H4 (cell line): Measurements from ENCODE around the gene ARHGEF4. TPM values are rescaled to one million over a fixed set of nuclear protein-coding genes. Genes with fewer than 3 reads are reported as not detected.

Experiments used
- DNase-seq: peaks from one replicate; pipeline ENCODE4 v3.0.0-alpha.2; 2015; ENCODE audit warnings: low spot score
- total RNA-seq: library from RNA; depleted of rRNA; stranded (reverse); fragments of >200 nt; shearing (Covaris generic); gene quantifications from 2 replicates; pipeline ENCODE4 v1.2.3, GENCODE V29; 2014

Gene ARHGEF4
- total RNA-seq, 1 experiment from 2014 or later, result 1.2 TPM

DNA sequence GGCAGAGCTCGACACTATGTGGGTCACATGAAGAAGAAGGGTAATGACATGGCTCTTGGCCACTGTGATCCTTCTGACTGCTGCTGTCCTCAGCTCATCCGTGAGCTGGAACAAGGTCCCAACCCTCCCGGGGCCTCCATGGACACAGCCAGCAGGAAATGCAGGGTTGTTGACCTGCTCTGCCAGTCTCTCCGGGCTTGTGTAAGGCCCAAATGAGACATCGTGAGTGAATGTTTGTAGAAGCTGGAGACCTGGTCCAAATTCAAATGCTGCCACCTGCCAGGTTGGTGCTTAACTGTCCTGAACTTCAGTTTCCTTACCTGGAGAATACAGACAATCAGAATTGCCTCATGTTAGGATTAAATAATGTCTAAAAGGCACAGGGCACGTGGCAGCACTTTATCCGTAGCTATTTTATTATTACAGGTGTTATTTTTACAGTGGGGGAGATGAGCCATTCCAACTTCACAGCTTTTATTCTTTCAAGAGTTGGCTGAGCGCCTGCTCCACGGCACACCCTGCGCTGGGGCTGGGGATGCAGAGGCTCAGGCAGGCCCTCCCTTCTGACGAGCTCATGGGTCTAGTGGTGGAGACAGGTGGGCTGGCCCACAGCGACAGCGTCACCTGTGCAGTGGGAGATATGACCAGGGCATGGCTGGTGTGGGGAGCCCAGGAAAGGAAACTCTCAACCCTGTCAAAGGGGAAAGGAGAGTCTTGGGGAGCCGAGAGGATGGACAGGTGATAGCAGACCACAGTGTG, 15.1 kb downstream of the ARHGEF4 start:
- no peak for DNase-seq

GRCh38 chr2:130852521-130853115, 15.9 kb downstream of the ARHGEF4 start:
- no peak for DNase-seq

GRCh38 chr2:130853391-130853790, 16.7 kb downstream of the ARHGEF4 start:
- DNase-seq, result no peak

- no peak for DNase-seq
Measured at GRCh38 chr2:130854301-130854700, 17.6 kb downstream of the ARHGEF4 start.

- peak; percentile 91 for DNase-seq
Measured at GRCh38 chr2:130864830-130865800, 28.4 kb downstream of the ARHGEF4 start.

- DNase-seq, result no peak
Measured at GRCh38 chr2:130869441-130870160, 32.9 kb downstream of the ARHGEF4 start.

DNA sequence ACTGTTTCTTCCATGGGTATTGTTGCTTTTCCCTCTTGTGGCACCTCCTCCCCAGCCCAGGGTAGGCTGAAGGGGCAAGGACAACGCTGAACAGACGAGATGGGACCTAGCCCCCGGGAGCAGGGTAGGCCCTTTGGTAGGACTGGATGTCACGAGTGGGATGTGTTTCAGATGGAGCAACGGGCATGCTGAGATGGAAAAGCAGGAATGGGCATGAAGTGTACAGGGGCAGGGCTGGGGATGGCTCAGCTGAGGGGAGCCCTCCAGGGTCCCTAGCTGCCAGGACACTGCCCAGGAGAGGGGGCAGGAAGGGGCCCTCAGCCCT, 33.4 kb downstream of the ARHGEF4 start:
- no peak for DNase-seq

DNA sequence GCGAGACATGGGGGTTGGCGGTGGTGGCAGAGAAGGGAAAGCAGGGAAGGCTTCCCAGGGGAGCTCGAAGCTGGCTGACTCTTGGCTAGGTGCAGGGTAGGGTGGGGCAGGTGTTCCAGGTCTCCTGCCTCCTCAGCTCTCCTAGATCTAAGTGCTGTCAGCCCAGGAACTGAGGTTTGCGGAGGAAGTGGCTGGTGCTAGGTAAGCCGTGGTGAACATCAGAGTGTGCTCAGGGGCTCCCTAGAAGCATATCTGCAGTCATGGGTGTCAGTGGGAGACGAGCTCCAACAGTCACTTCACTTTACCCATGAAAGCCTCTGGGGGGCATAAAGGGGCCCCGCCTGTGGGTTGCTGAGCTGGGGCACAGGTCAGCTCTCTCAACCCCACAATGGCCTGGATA, 34.1 kb downstream of the ARHGEF4 start:
- no peak for DNase-seq

GRCh38 chr2:130871843-130872740, 35.4 kb downstream of the ARHGEF4 start:
- DNase-seq, result no peak

DNA sequence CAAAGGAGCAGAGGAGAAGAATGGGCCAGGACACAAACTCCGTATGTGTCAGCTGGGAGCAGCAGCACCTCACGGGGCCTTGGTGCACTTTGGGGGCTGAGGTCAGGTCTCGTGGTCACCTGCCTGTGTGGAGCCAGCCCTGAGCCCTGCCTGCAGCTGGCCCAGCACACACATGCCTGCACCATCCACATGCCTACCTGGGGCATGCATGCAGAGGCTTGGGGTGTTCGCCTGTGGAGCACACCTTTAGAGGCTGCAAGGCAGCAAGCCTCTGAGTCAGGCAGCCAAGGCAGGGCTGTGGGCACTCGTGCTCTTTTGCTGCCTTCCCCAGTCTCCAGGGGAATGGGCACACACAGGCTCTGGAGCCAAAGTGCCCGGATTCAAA, 36.0 kb downstream of the ARHGEF4 start:
- DNase-seq, result no peak

DNA sequence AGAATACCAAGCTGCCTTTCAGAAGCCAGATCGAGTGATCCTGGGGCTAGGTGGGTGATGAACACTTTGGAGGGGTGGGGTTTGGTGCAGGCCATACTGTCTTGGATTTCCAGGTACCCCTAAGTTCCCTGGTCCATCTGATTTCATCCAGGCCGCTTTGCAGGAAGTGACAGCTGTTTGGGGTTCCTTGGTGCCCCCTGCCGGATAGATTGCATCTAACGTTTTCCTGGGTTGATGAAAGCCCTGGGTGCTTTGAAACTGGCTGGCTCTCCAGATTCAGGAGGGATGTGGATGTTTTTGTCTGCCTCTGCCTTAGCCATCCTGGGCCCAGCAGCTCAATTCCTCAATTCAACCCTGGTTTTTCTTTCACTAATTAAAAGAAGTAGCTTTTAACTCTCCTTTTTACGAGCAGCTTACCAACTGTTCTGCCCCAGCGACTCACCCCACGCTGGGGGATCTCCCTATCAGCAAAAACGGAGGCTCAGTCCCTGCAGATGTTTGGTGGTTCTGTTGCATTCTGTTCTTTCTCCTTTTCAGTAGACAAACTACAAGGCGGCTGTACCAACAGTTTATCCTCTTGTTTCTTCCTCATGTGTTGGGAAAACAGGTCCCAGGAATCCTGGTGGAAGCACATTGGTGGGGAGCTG, 37.1 kb downstream of the ARHGEF4 start:
- peak; percentile 51 for DNase-seq

GRCh38 chr2:130874512-130874911, 37.8 kb downstream of the ARHGEF4 start:
- DNase-seq, result no peak

DNA sequence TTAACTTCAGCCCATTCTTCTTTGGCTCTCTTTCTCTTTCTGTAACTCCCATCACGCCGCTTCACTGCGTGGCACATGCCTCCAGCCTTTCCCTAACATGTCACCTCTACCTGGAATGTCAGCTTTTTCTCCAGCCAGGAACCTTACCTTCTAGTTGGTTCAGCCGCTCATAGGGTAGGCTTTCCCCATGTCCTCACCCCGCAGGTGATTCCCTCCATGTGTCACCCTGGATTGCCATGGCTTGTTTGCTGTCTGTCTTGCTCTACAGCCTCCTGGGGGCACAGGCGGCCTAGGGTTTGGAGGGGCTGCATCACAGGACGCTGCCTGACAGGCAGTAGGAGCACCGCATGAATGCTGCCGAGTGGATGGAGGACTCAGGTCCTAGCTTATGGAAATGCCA, 39.2 kb downstream of the ARHGEF4 start:
- DNase-seq, result no peak

DNA sequence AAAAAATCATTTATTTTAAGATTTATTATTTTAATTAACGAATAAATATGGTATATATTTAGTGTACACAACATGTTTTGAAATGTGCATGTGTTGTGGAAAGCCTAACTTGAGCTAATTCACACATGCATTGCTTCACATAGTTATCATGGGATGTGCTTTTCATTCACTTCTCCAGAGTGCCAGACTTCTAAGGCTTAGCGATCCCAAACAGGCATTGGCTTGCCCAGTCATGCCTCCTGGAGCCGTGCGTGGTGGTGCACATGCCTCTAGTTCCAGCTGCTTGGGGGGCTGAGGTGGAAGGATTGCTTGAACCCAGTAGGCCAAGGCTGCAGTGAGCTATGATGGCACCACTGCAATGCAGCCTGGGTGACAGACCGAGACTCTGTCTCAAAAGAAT, 40.5 kb downstream of the ARHGEF4 start:
- no peak for DNase-seq

DNA sequence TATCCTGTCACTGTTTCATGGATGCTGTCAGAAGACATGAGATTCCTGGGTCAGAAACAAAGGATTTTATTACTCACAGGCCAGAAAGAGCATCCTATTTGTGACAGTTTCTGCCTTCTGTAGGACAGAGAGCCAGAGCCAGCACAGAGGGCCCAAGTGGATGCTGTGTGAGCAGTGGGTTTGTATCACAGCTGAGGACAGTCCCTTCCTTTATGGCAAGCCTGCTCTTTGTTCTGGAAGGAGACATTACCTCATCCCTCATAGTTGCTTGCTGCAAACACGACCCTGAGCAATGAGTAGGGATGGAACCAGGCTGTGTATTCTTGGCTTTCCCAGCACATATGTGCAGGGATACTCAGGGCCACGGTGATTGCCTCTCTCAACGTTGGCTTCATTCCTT, 41.6 kb downstream of the ARHGEF4 start:
- DNase-seq, result no peak

DNA sequence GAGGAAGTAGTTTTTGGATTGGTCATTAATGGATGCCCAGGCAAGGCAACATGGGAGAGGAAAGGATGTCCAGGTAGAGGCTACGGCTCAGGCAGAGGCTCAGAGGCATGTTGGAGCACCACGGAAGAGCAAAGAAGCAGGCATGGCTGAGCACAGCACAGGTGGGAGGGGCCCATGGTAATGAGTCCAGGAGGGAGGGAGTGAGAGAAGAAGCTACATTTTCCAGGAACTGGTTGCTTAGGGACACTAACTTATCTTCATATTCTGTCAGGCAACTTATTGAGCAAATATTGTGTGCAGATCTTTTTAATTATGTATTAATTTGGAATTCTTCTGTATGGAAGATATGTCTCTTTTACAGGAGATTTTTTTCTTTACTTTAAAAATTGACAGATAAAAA, 42.2 kb downstream of the ARHGEF4 start:
- DNase-seq, result no peak

DNA sequence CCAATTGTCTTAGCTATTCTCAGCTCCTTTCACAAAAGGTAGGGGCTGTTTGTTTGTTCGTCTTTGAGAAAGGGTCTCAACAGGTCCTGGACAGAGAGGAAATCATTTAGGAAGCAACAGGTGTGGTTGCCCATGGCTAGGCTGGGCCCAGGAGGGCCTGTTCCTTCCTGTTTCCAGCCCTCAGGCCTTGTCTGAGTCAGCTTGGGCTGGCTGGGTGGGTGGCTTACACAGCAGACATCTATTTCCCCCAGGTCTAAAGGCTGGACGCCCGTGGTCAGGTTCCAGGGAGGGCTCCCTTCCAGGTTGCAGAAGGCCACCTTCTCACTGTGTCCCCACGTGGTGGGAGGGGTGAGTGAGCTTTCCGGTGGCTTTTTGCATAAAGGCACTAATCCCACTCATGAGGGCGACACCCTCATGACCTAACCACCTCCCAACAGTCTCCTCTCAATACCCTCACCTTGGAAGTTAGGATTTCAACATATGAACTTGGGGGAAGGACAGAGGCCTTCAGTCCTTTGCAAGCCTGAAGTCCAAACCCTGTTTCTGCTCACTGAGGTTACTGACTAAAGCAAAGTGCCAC, 45.5 kb downstream of the ARHGEF4 start:
- DNase-seq, result no peak

DNA sequence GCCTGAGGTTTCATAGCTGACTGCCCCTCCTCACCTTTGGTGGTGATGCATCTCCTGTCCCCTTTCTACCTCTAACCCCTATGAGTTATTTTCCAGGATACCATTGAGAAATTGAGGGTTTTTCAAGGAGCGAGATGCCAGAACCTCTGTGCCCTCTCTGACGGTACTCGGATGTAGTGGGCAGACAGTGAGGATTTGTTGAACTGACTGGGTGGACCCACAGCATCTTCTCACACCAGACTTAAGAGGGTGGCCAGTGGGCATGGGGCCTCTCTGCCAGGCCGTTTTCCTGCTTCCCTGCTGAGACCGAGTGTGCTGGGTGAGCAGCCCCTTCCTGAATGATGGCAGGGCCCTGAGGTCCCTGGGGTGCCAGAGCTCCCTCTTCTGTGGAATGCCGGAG, 46.3 kb downstream of the ARHGEF4 start:
- no peak for DNase-seq

DNA sequence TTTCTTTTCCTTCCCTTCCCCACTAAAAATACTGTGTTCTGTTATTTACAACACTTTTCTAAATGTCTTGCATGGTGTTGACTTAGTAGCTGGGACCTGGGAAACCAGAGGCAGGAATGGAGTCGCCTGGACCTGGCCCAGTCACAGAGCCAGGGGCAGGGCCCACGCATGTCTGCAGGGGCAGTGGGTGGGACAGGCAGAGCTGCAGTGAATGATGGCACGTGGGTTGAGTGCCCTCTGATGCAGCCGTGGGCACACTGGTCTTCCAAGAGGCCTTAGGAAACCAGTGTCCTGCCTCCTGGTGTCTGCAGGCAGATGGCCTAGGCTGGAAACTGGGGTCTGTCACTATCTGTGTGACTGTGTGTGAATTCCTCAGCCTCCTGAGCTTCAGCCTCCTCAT, 46.8 kb downstream of the ARHGEF4 start:
- DNase-seq, result no peak

DNA sequence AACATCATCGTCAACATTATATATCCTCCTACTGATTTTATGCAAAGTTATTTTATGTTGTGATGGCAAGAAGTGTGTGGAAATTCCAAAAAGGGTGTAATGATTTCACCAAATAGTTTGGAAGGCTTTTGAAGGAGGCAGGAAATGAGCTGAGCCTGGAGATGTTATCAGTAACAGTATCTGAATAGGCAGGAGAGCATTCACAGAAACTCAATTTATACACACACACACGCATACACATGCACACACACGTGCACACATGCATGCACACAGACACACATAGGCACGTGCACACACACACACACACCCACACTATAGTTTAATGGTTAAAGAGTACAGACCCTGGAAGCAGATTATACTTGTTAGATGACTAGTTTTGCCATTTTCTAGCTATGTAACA, 47.3 kb downstream of the ARHGEF4 start:
- no peak for DNase-seq
